Kidney epithelial cell (primary cell): ENCODE results near the gene KCNQ1. TPM values are rescaled to one million over a fixed set of nuclear protein-coding genes. Genes with fewer than 3 reads are reported as not detected.
A peak's percentile ranks its signal among the peaks of the same experiment; 100 is the strongest.

Experiments
- DNase-seq: peaks from one replicate; pipeline ENCODE4 v3.0.0-alpha.2; 2010; ENCODE audit warnings: low read depth
- H3K27me3 ChIP-seq: 2 replicates; pipeline ENCODE4 v1.6.0; 2011; ENCODE audit warnings: low read length; ENCODE audit not compliant: control insufficient read depth, insufficient read depth
- H3K36me3 ChIP-seq: 2 replicates; pipeline ENCODE4 v1.5.1; 2011; ENCODE audit warnings: low read length; ENCODE audit not compliant: control insufficient read depth, insufficient read depth
- H3K4me3 ChIP-seq: 2 replicates; pipeline ENCODE4 v1.5.1; 2011; ENCODE audit warnings: low read depth, mild to moderate bottlenecking, control low read depth, low read length
- total RNA-seq: library from RNA; depleted of rRNA; stranded (reverse); fragments of >200 nt; gene quantifications from 2 replicates; pipeline ENCODE4 v1.2.3, GENCODE V29; 2015
- TF ChIP-seq, protein P1 (sequence below): IDR thresholded peaks from 2 replicates; pipeline ENCODE4 v1.5.1; 2011; ENCODE audit warnings: mild to moderate bottlenecking, moderate library complexity, low read length, control low read depth, inconsistent platforms; ENCODE audit not compliant: insufficient read depth, poor library complexity, severe bottlenecking

Gene KCNQ1
- total RNA-seq, 1 donor from 2014 or later = 2.3 TPM

DNA sequence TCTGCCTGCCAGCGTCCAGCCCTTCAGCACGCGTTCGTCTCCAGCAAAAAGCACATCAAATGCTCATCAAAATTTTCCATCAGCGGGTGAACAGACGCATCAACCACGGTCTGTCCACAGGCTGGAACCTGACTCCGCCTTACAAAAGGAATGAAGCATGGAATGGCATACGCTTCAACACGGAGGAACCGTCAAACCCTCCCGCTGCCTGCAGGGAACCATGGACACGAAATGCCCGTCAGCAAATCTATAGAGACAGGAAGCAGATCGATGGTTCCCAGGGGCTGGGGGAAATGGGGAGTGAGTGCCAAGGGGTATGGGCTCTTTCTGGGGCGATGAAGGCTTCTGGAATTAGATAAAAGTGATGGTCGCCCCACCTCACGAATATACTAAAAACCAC is 28.0 kb upstream of the KCNQ1 start:
- TF ChIP-seq, protein P1, sequence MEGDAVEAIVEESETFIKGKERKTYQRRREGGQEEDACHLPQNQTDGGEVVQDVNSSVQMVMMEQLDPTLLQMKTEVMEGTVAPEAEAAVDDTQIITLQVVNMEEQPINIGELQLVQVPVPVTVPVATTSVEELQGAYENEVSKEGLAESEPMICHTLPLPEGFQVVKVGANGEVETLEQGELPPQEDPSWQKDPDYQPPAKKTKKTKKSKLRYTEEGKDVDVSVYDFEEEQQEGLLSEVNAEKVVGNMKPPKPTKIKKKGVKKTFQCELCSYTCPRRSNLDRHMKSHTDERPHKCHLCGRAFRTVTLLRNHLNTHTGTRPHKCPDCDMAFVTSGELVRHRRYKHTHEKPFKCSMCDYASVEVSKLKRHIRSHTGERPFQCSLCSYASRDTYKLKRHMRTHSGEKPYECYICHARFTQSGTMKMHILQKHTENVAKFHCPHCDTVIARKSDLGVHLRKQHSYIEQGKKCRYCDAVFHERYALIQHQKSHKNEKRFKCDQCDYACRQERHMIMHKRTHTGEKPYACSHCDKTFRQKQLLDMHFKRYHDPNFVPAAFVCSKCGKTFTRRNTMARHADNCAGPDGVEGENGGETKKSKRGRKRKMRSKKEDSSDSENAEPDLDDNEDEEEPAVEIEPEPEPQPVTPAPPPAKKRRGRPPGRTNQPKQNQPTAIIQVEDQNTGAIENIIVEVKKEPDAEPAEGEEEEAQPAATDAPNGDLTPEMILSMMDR = no peak
- H3K36me3 ChIP-seq = no peaks in the 10 kb centered on the region
- H3K4me3 ChIP-seq = no peak overlapping the region
- H3K27me3 ChIP-seq = peaks cover 19% of the 10 kb centered on the region
- DNase-seq = no peak

DNA sequence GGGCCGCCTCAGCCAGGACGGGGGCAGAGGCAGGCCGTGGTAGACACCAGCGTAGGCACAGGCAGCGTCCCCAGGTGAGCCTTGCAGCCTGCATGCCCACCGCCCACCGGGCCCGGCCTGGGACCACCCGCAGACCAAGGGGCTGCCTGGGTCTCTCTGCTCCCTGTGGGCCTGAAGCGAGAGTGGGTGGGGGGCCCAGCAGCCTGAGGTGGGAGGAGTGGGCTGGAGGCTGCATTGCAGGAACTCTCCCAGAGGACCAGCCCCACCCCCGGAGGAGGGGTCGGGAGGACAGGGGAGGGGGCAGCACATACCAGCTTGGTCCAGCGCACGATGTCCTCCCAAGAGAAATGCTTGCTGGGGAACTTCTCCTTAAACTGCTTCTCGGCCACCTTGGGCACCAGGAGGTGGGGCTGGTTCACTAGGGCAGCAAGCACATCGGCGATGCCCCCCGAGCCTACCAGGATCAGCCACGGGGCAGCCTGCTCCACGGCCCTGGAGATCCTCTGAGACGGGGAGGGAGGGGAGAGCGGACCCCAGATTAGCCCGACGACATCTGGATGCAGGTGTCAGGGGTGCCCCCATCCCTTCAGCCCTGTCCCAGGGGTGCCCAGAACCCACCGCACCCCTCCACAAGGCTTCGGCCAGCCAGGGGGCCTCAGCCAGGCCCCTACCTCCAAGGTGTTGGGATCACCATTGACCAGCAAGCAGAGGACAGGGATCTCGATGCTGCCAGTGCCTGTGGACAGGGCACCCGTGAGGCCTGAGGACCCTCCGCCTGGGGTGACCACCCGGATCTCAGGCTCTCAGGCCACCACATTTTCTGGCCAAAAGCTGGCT is 26.7 kb upstream of the KCNQ1 start:
- TF ChIP-seq, protein P1 = no peak
- Histone ChIP-seq H3K4me3 (no peak overlapping the region), H3K27me3 (peaks cover 17% of the 10 kb centered on the region)

DNA sequence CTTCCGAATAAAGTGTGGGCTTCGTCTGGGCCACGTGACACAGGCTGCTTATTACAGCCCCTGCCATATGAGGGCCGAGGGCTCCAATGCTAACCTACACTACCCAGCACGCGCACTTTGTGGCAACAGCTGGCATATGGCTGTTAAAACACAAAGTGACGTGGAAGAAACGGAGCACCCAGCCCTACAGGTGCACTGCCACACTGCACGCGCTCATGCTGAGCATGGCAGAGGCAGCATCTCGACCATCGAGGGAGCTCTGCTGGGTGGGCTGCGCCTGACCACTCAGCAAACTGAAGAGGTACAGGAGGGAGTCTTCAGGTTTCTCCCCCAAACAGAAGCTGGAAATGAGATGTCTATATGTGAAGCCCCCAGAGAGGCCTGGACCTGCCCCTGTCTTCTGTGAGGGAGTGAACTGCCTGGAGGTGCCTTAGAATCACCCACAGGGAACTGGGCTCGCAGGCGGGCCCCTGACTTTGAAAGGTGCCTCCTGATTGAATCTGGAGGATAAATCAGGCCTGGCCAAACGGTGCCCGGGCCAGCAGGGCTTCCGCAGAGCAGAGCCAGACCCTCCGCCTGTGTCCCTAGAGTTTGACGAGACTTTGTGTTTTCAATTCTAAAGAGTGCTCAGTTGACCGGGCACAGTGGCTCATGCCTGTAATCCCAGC is 26.0 kb upstream of the KCNQ1 start:
- TF ChIP-seq, protein P1 = no peak
- DNase-seq = no peak
- Histone ChIP-seq H3K27me3 (peaks cover 17% of the 10 kb centered on the region), H3K4me3 (no peak overlapping the region), H3K36me3 (no peaks in the 10 kb centered on the region)

More for the DNA sequence above, 26.7 kb upstream of the KCNQ1 start:
- no peak for DNase-seq
- no peaks in the 10 kb centered on the region for H3K36me3 ChIP-seq

DNA sequence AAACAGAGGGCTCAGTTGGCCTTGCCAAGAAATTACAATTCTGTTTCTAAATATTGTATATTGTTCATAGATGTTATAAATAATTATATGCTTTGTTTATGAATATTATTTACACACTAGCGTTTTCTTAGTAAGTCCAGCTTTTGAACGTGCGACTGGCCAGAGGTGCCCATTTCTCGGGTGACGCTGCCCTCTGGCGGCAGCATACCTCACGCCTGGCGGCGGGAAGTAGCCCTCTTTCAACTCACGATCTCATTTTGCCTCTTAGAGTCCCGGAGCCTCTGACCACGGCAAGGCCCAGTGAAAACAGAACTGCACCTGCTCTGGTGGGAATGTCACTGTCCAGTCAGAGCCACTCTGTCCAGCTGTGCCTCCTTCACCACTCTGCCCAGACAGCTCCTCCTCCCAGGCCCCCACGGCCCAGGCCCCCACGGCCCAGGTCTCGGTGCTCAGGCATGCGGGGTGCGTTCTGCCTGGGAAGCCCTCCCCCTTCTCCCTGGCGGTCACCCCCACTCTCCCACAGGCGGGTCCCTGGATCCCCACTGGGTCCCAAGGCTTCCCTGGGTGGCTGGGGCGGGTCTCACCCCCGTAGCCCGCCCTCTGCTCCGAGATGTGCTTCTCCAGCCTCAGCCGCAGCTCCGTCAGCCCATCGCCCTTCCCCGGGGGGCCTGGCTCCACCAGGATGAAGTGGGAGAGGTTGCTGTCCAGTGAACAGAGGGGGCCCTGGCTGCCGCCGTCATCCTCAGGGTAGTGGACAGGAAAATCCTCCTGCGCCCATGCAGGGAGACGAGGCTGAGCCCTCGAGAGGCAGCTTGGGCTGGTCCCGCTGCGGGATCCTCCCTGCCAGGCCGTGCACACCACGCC is 24.9 kb upstream of the KCNQ1 start:
- Histone ChIP-seq H3K36me3 (no peaks in the 10 kb centered on the region), H3K4me3 (no peak overlapping the region), H3K27me3 (peaks cover 17% of the 10 kb centered on the region)
- TF ChIP-seq, protein P1 = peak; percentile 80
- DNase-seq = peak; percentile 32

DNA sequence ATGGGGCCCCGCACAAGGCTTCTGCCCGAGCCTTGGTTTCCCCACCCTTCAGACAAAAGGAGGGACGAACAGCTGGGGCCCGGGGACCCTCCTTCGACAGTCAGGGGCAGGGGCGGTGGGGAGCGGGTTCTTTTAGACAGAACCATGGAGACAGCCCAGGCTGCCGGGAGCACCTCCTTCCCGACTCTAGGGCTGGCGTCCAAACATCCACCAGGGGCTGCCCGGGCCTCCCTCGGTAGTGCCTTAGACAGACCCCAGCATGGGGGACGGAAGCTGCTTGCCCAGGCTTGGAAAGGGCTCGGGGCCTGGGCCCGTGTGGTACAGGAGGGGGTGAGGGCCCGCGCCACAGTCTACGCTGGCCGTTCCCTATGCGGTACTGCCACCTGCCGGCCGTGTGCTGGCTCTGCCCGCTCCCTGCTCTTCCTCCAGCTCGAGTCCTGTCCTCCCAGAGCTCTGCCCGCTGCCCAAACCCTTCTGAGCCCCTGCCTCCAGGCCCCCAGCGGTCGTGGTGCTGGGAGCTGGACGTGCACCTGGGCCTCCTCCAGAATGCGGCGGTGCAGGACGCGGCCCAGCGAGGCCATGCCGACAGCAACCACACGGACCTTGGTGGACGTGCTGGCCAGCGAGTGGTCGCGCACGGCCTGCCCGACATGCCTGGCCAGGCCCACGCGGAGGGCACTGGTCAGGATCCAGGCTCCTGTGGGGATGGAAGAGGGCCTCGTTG is 24.1 kb upstream of the KCNQ1 start:
- DNase-seq = peak; percentile 14
- TF ChIP-seq, protein P1 = peak; percentile 95
- Histone ChIP-seq H3K36me3 (no peaks in the 10 kb centered on the region), H3K27me3 (peaks cover 17% of the 10 kb centered on the region), H3K4me3 (no peak overlapping the region)
